K562 (cell line): ENCODE data around the gene NCKAP1. TPM values are rescaled to one million over a fixed set of nuclear protein-coding genes. Genes with fewer than 3 reads are reported as not detected.

Source experiments
- ATAC-seq: fragments of 200-7000 bp; cut with Tn5 transposase; 3 replicates; pipeline ENCODE4 v1.9.1; 2020; ENCODE audit warnings: moderate library complexity
- BruUV-seq: library from RNA; stranded (reverse); fragments of 400-500 nt; replicated peaks from 2 replicates; lab custom pipeline; 2021; lab: Mats Ljungman, UMichigan
- CTCF ChIA-PET: fragments of 300-600 bp; formaldehyde crosslinking; extraction: SDS; loops from one replicate; lab custom pipeline; 2021; ENCODE audit warnings: low intra/inter-chr PET ratio; lab: Yijun Ruan, JAX
- POLR2A ChIA-PET: fragments of 300-600, 350-650 bp; sonication (Branson Sonifier 250); formaldehyde crosslinking; extraction: SDS; loops from one replicate; lab custom pipeline; 2021; ENCODE audit warnings: antibody characterized with exemption, inconsistent platforms; lab: Yijun Ruan, JAX
- DNase-seq, 4 experiments: peaks; one replicate each; pipeline versions ENCODE4 v3.0.0 to v3.0.0-alpha.2; 2011 to 2018; ENCODE audit warnings: low spot score in 3 of 4, mixed read lengths in 3 of 4; ENCODE audit errors: extremely low read depth in 1 of 4
- FAIRE-seq: peaks from 2 replicates; lab custom pipeline; 2011; peaks lifted over from hg19 to GRCh38; lab: Jason Lieb, UNC
- H2AFZ ChIP-seq: 2 replicates; pipeline ENCODE4 v1.6.0; 2011; ENCODE audit warnings: low read depth, low read length, control low read depth, inconsistent platforms
- H3K27ac ChIP-seq: fragments of 200-600 bp; 3 replicates; pipeline ENCODE4 v1.8.0; 2011; ENCODE audit warnings: low read depth, mild to moderate bottlenecking, control low read depth, inconsistent platforms, low read length, moderate library complexity, mixed read lengths; ENCODE audit errors: extremely low read depth
- H3K27me3 ChIP-seq, 2 experiments: fragments of 300-600 bp in 1 of 2; 2 replicates in 1 of 2; 3 replicates in 1 of 2; pipeline versions ENCODE4 v1.6.0 to v1.8.0; 2011; ENCODE audit warnings: inconsistent platforms in 2 of 2, low read length in 2 of 2, mild to moderate bottlenecking in 1 of 2, mixed read lengths in 1 of 2, moderate library complexity in 1 of 2; ENCODE audit not compliant: control insufficient read depth in 2 of 2, insufficient read depth in 2 of 2
- H3K36me3 ChIP-seq: fragments of 300-600 bp; 3 replicates; pipeline ENCODE4 v1.8.0; 2011; ENCODE audit warnings: mild to moderate bottlenecking, low read length, inconsistent platforms; ENCODE audit not compliant: control insufficient read depth, insufficient read depth
- H3K4me1 ChIP-seq, 2 experiments: fragments of 200-600 bp in 1 of 2; replicated peaks in 1 of 2; 2 replicates in 1 of 2; 3 replicates in 1 of 2; pipeline versions ENCODE4 v1.5.1 to v1.8.0; 2011; ENCODE audit warnings: inconsistent platforms in 2 of 2, low read length in 2 of 2, mild to moderate bottlenecking in 1 of 2, mixed read lengths in 1 of 2, moderate library complexity in 1 of 2; ENCODE audit not compliant: control insufficient read depth in 2 of 2, insufficient read depth in 2 of 2
- H3K4me2 ChIP-seq: 2 replicates; pipeline ENCODE4 v1.6.1; 2011; ENCODE audit warnings: low read length, control low read depth, inconsistent platforms, mixed read lengths; ENCODE audit not compliant: insufficient read depth
- H3K4me3 ChIP-seq: fragments of 200-600 bp; sonication (generic), shearing (Covaris generic); 2 replicates; pipeline ENCODE4 v1.5.1; 2016; ENCODE audit warnings: control low read depth, inconsistent platforms
- H3K79me2 ChIP-seq: fragments of 200-600 bp; 3 replicates; pipeline ENCODE4 v1.8.0; 2011; ENCODE audit warnings: low read length, inconsistent platforms; ENCODE audit not compliant: control insufficient read depth, insufficient read depth
- H3K9ac ChIP-seq, 2 experiments: 2 replicates each; pipeline versions ENCODE4 v1.6.0 to v1.6.1; 2011; ENCODE audit warnings: low read depth in 2 of 2, low read length in 2 of 2, control low read depth in 1 of 2, inconsistent platforms in 1 of 2, mild to moderate bottlenecking in 1 of 2, mixed read lengths in 1 of 2; ENCODE audit not compliant: insufficient read depth in 1 of 2
- H3K9me1 ChIP-seq: one replicate; pipeline ENCODE4 v1.6.0; 2011; ENCODE audit warnings: inconsistent platforms, mild to moderate bottlenecking, low read length, moderate library complexity; ENCODE audit not compliant: control insufficient read depth, insufficient read depth
- H3K9me3 ChIP-seq: replicated peaks from 2 replicates; pipeline ENCODE4 v1.5.1; 2011; ENCODE audit warnings: low read depth, low read length, inconsistent platforms; ENCODE audit not compliant: control insufficient read depth, insufficient read depth
- H4K20me1 ChIP-seq: replicated peaks from 2 replicates; pipeline ENCODE4 v1.6.1; 2011; ENCODE audit warnings: low read length, inconsistent platforms, mixed read lengths; ENCODE audit not compliant: control insufficient read depth, insufficient read depth
- EP300 ChIP-seq: IDR thresholded peaks from 2 replicates; pipeline ENCODE4 v1.6.1; 2012; ENCODE audit warnings: low read length, improper control_type of control experiment
- ETV6 ChIP-seq, 3 experiments: fragments of 150-350 bp in 1 of 3; sonication (generic) in 1 of 3; formaldehyde crosslinking in 1 of 3; IDR thresholded peaks; 2 replicates each; pipeline versions ENCODE4 v1.6.1 to v1.8.0; 2014 to 2022; ENCODE audit warnings: borderline replicate concordance in 2 of 3, low read depth in 2 of 3, antibody characterized with exemption in 1 of 3, low read length in 1 of 3, mild to moderate bottlenecking in 1 of 3, missing genetic modification reagents in 1 of 3
- HLTF ChIP-seq: fragments of 450-650 bp; IDR thresholded peaks from 2 replicates; pipeline ENCODE4 v1.6.1; 2016
- KDM1A ChIP-seq, 2 experiments: fragments of 450-650 bp; IDR thresholded peaks; 2 replicates each; pipeline ENCODE4 v1.6.1; 2016; ENCODE audit warnings: mild to moderate bottlenecking in 2 of 2
- KLF16 ChIP-seq: IDR thresholded peaks from 2 replicates; pipeline ENCODE4 v1.6.1; 2016; ENCODE audit warnings: antibody characterized with exemption
- MBD2 ChIP-seq: sonication (generic); IDR thresholded peaks from 2 replicates; pipeline ENCODE4 v1.6.1; 2016; ENCODE audit warnings: low read depth, borderline replicate concordance
- MEF2A ChIP-seq: IDR thresholded peaks from 2 replicates; pipeline ENCODE4 v1.6.1; 2011; ENCODE audit warnings: low read depth, mild to moderate bottlenecking, low read length, moderate library complexity; ENCODE audit not compliant: control insufficient read depth
- MIER1 ChIP-seq: fragments of 450-650 bp; IDR thresholded peaks from 2 replicates; pipeline ENCODE4 v1.6.1; 2016; ENCODE audit warnings: antibody characterized with exemption, mild to moderate bottlenecking, low read depth
- NFATC3 ChIP-seq: fragments of 450-650 bp; IDR thresholded peaks from 2 replicates; pipeline ENCODE4 v1.6.1; 2017; ENCODE audit warnings: mild to moderate bottlenecking
- TCF3 ChIP-seq: sonication (generic); formaldehyde crosslinking; IDR thresholded peaks from 2 replicates; pipeline ENCODE4 v1.4.0; 2020; ENCODE audit warnings: mild to moderate bottlenecking, missing genetic modification reagents
- ZNF124 ChIP-seq: sonication (generic); formaldehyde crosslinking; IDR thresholded peaks from 2 replicates; pipeline ENCODE4 v1.8.1; 2022; ENCODE audit warnings: missing genetic modification reagents
- ZNF444 ChIP-seq: fragments of 250-450 bp; sonication (Bioruptor Pico); IDR thresholded peaks from 2 replicates; pipeline ENCODE4 v1.4.0; 2020; ENCODE audit warnings: mild to moderate bottlenecking, moderate library complexity
- whole genome bisulfite sequencing: fragments of 100-300 bp; shearing (Covaris generic); methylation state at CpG from one replicate; pipeline ENCODE4 v1.1.6; 2016; ENCODE audit warnings: low coverage, mixed read lengths; ENCODE audit not compliant: insufficient coverage; ENCODE audit errors: missing lambda C conversion rate; 5-methylcytosine and 5-hydroxymethylcytosine counted together
- in situ Hi-C: fragments of 300-500 bp; cut with MboI; formaldehyde crosslinking; loops from 4 replicates; pipeline ENCODE4 v1.15.0; 2018; ENCODE audit warnings: inconsistent platforms, mixed read lengths
- intact Hi-C: fragments of 100-400 bp; cut with micrococcal nuclease; formaldehyde crosslinking; loops from 2 replicates; pipeline ENCODE4 v1.14.2; 2022
- polyA plus RNA-seq, 8 experiments: library from polyadenylated mRNA; depleted of rRNA in 4 of 8; stranded (reverse) in 5 of 8; unstranded in 3 of 8; fragments of >200 nt; fragmentation: Nextera tagmentation in 2 of 8; fragmentation: Illumina TruSeq in 1 of 8; extraction: Ambion mirVana in 2 of 8; extraction: Trizol in 1 of 8; gene quantifications; 2 replicates each; pipeline versions ENCODE4 v1.2.1 to v1.2.3, GENCODE V29; 2011 to 2014; ENCODE audit warnings: inconsistent platforms in 1 of 8, missing spikeins in 1 of 8
- total RNA-seq, 7 experiments: library from RNA; depleted of rRNA in 6 of 7; stranded (reverse); fragments of >200 nt in 6 of 7; fragmentation: Illumina TruSeq in 2 of 7; extraction: Trizol in 2 of 7; gene quantifications; 2 replicates each; pipeline versions ENCODE4 v1.2.1 to v1.2.3, GENCODE V29; 2011 to 2021; ENCODE audit warnings: low replicate concordance in 1 of 7
- TF ChIP-seq, protein P1 (sequence below): fragments of 250-450 bp; sonication (Bioruptor Pico); IDR thresholded peaks from 2 replicates; pipeline ENCODE4 v1.8.0; 2021; ENCODE audit warnings: borderline replicate concordance, mild to moderate bottlenecking, moderate library complexity; ENCODE audit not compliant: poor library complexity, severe bottlenecking
- TF ChIP-seq, protein P2 (sequence below): fragments of 250-450 bp; sonication (Bioruptor Pico); IDR thresholded peaks from 2 replicates; pipeline ENCODE4 v1.8.0; 2022; ENCODE audit warnings: moderate library complexity, mild to moderate bottlenecking, inconsistent platforms
- TF ChIP-seq, protein P3 (sequence below): fragments of 250-450 bp; sonication (Bioruptor Pico); IDR thresholded peaks from 2 replicates; pipeline ENCODE4 v1.5.0; 2020; ENCODE audit warnings: mild to moderate bottlenecking, borderline replicate concordance
- TF ChIP-seq, protein P4 (sequence below): fragments of 450-650 bp; formaldehyde crosslinking; conservative IDR thresholded peaks from 2 replicates; pipeline ENCODE4 v1.4.0; 2022; ENCODE audit warnings: mild to moderate bottlenecking, missing genetic modification characterization

NCKAP1 gene
- total and polyA plus RNA-seq, 9 of the 15 experiments (the other 6 are each of a cell fraction or from before 2014, with no cell fraction given): 34.0 to 153 (median 88.7) TPM

DNA sequence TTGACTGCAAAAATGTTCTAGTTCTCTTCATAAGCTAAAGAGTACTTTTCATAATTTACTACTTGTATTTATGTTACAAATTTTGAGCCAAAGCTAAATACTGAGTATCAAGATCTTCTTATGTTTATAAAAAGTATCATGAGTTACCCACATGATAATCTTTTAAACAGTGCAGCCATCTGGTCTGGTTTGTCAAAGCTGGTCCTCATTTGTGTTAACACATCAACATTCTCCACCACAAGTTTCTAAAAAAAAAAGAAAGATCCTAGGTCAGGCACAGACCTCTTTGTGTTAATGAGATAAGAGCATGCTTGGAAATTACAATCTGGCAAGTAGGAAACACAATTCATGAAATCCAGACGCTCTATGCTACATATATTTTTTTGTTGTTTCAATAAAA lies 96.3 kb downstream of the NCKAP1 start (continued):
- TF ChIP-seq KDM1A (IDR thresholded peaks at IDR 0.05) (peak; percentile 19 to 24; a peak in 2 of 4 replicates), MIER1 (no peak), ZNF124 (CRISPR knock-in tag) (no peak), MBD2 (no peak), NFATC3 (no peak), KLF16 (0 out of 2 replicates have a peak, but pooled peaks have one; percentile 25), TCF3 (CRISPR knock-in tag) (peak; percentile 77), HLTF (no peak), EP300 (no peak), MEF2A (0 out of 2 replicates have a peak, but pooled peaks have one; percentile 48)
- TF ChIP-seq, protein P1, sequence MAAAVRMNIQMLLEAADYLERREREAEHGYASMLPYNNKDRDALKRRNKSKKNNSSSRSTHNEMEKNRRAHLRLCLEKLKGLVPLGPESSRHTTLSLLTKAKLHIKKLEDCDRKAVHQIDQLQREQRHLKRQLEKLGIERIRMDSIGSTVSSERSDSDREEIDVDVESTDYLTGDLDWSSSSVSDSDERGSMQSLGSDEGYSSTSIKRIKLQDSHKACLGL (CRISPR knock-in tag): no peak
- TF ChIP-seq, all 486 proteins: peak for 22

DNA sequence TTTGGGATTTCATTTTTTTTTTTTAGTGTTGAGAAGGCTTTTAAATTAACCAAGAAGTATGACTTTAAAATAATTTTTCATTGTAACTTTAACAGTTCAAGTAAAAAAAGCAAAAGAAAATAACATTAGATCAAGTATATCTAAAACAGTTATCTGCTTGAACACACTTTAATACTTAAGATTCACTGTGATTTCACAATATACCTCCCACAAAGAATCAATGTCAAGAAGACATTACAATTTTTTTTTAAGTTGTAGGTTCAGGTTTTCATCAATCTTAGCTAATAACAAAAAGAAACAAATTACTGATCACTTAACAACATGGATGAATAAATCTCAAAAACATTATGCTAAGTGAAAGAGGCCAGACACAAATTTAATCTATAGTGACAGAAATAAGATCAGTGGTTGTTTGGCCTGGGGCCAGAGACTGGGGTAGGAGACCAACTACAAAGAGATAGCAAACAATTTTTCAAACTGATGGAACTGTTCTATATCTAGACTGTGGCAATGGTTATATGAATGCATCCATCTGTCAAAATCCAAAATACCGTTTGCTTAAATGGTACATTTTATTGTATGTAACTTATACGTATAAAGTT lies 97.0 kb downstream of the NCKAP1 start:
- ATAC-seq: peak; percentile 18; the same call in 1 of the 3 replicates
- Histone ChIP-seq H3K9ac (no peak overlapping the region), H3K9me3 (no peaks in the 10 kb centered on the region), H3K9me1 (no peaks in the 10 kb centered on the region), H4K20me1 (no peaks in the 10 kb centered on the region), H3K4me2 (no peak overlapping the region), H3K4me1 (peaks cover 0 to 14% of the 10 kb centered on the region in 2 experiments; a peak in 3 of 5 replicates), H3K27me3 (no peaks in the 10 kb centered on the region), H2AFZ (no peak overlapping the region), H3K4me3 (no peak overlapping the region), H3K36me3 (peaks cover 70% of the 10 kb centered on the region), H3K27ac (no peak overlapping the region; the same call in 2 of the 3 replicates), H3K79me2 (0 out of 3 replicates have a peak, but pooled peaks cover 2% of the 10 kb centered on the region)
- in situ Hi-C loops (no loop called here), intact Hi-C loops (no loop called here)
- FAIRE-seq: peak; percentile 64
- CTCF ChIA-PET: no interaction called here
- WGBS: 48% methylated on average over 2 of the region's 2 CpGs
- POLR2A ChIA-PET: interaction anchor here (1.1 to 1.6 kb wide), 3 partner anchors 8 to 17 kb away, joined by 3 to 11 read pairs (median 8); no protein-coding TSS in a partner anchor
- peak in 1 of 4 experiments; percentile 55 for DNase-seq
- no TSS peak for BruUV-seq
- TF ChIP-seq ZNF444 (CRISPR knock-in tag): no peak
- TF ChIP-seq, protein P2, sequence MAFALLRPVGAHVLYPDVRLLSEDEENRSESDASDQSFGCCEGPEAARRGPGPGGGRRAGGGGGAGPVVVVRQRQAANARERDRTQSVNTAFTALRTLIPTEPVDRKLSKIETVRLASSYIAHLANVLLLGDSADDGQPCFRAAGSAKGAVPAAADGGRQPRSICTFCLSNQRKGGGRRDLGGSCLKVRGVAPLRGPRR (CRISPR knock-in tag): no peak
- no peak for TF ChIP-seq ETV6 (IDR thresholded peaks at IDR 0.05; ENCODE audit: borderline replicate concordance in 1 of 2, low read depth in 2 of 2, low read length in 1 of 2)
- TF ChIP-seq ETV6 (CRISPR knock-in tag; IDR thresholded peaks at IDR 0.05; ENCODE audit: borderline replicate concordance): no peak
- TF ChIP-seq, protein P3, sequence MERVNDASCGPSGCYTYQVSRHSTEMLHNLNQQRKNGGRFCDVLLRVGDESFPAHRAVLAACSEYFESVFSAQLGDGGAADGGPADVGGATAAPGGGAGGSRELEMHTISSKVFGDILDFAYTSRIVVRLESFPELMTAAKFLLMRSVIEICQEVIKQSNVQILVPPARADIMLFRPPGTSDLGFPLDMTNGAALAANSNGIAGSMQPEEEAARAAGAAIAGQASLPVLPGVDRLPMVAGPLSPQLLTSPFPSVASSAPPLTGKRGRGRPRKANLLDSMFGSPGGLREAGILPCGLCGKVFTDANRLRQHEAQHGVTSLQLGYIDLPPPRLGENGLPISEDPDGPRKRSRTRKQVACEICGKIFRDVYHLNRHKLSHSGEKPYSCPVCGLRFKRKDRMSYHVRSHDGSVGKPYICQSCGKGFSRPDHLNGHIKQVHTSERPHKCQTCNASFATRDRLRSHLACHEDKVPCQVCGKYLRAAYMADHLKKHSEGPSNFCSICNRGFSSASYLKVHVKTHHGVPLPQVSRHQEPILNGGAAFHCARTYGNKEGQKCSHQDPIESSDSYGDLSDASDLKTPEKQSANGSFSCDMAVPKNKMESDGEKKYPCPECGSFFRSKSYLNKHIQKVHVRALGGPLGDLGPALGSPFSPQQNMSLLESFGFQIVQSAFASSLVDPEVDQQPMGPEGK (CRISPR knock-in tag): no peak
- TF ChIP-seq, protein P4, sequence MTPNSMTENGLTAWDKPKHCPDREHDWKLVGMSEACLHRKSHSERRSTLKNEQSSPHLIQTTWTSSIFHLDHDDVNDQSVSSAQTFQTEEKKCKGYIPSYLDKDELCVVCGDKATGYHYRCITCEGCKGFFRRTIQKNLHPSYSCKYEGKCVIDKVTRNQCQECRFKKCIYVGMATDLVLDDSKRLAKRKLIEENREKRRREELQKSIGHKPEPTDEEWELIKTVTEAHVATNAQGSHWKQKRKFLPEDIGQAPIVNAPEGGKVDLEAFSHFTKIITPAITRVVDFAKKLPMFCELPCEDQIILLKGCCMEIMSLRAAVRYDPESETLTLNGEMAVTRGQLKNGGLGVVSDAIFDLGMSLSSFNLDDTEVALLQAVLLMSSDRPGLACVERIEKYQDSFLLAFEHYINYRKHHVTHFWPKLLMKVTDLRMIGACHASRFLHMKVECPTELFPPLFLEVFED (CRISPR knock-in tag): no peak
